Naive B cell (primary cell): ENCODE results near the gene SLC9A2. TPM values are rescaled to one million over a fixed set of nuclear protein-coding genes. Genes with fewer than 3 reads are reported as not detected.

Experiments
- ATAC-seq, 2 donors: fragments of 150-1000 bp; cut with Tn5 transposase; 2 replicates each; pipeline ENCODE4 v1.10.0; 2021; ENCODE audit warnings: low read depth in 2 of 2, mild to moderate bottlenecking in 2 of 2, moderate library complexity in 2 of 2
- DNase-seq: peaks from one replicate; pipeline ENCODE4 v3.0.0; 2022
- H3K27ac Mint-ChIP-seq, 6 donors: one replicate each; pipeline ENCODE4 v1.8.0; 2020 to 2022; ENCODE audit warnings: mild to moderate bottlenecking in 6 of 6, mixed read lengths in 6 of 6, moderate library complexity in 5 of 6, inconsistent platforms in 2 of 6
- H3K27me3 Mint-ChIP-seq, 3 donors: one replicate each; pipeline ENCODE4 v1.8.0; 2021 to 2022; ENCODE audit warnings: mixed read lengths in 3 of 3, mild to moderate bottlenecking in 1 of 3
- H3K36me3 Mint-ChIP-seq, 2 donors: one replicate each; pipeline ENCODE4 v1.8.0; 2020 to 2022; ENCODE audit warnings: mixed read lengths in 2 of 2, inconsistent platforms in 1 of 2, mild to moderate bottlenecking in 1 of 2
- H3K4me1 Mint-ChIP-seq, 3 donors: one replicate each; pipeline ENCODE4 v1.8.0; 2020 to 2022; ENCODE audit warnings: mixed read lengths in 3 of 3, inconsistent platforms in 1 of 3, mild to moderate bottlenecking in 1 of 3, moderate library complexity in 1 of 3
- H3K4me3 Mint-ChIP-seq, 8 donors: one replicate each; pipeline ENCODE4 v1.8.0; 2020 to 2022; ENCODE audit warnings: mild to moderate bottlenecking in 8 of 8, mixed read lengths in 8 of 8, moderate library complexity in 8 of 8, inconsistent platforms in 2 of 8
- H3K9me3 Mint-ChIP-seq, 7 donors: one replicate each; pipeline ENCODE4 v1.8.0; 2020 to 2022; ENCODE audit warnings: mixed read lengths in 7 of 7, mild to moderate bottlenecking in 5 of 7, inconsistent platforms in 2 of 7, moderate library complexity in 1 of 7
- polyA plus RNA-seq, 6 donors: library from polyadenylated mRNA; unstranded; fragments of 300-500 nt; fragmentation: Illumina TruSeq; gene quantifications; one replicate each; pipeline ENCODE4 v1.2.3, GENCODE V29; 2021; ENCODE audit warnings: low read depth in 6 of 6

Gene SLC9A2
- polyA plus RNA-seq, 6 donors from 2014 or later = 0.04 TPM; not detected in 5

GRCh38 chr2:102632380-102633175 is 13.2 kb downstream of the SLC9A2 start:
- H3K4me3 Mint-ChIP-seq = no peak overlapping the region
- no peaks in the 10 kb centered on the region for H3K9me3 Mint-ChIP-seq
- no peaks in the 10 kb centered on the region for H3K4me1 Mint-ChIP-seq
- H3K27me3 Mint-ChIP-seq = peaks cover 0 to 11% (median 4%) of the 10 kb centered on the region in 3 donors
- DNase-seq (no peak), ATAC-seq (no peak)
- no peaks in the 10 kb centered on the region for H3K36me3 Mint-ChIP-seq
- no peak overlapping the region for H3K27ac Mint-ChIP-seq

GRCh38 chr2:102634831-102635241 is 15.5 kb downstream of the SLC9A2 start:
- ATAC-seq = no peak
- no peak overlapping the region for H3K4me3 Mint-ChIP-seq
- H3K27me3 Mint-ChIP-seq = peaks cover 7 to 15% (median 8%) of the 10 kb centered on the region in 3 donors
- no peaks in the 10 kb centered on the region for H3K36me3 Mint-ChIP-seq
- DNase-seq = no peak
- H3K4me1 Mint-ChIP-seq = no peaks in the 10 kb centered on the region
- no peak overlapping the region for H3K27ac Mint-ChIP-seq
- H3K9me3 Mint-ChIP-seq = no peaks in the 10 kb centered on the region

GRCh38 chr2:102635317-102635716 is 16.0 kb downstream of the SLC9A2 start:
- Mint-ChIP-seq H3K27ac (no peak overlapping the region), H3K4me3 (no peak overlapping the region), H3K4me1 (no peaks in the 10 kb centered on the region), H3K27me3 (peaks cover 8 to 16% (median 8%) of the 10 kb centered on the region in 3 donors), H3K9me3 (no peaks in the 10 kb centered on the region), H3K36me3 (no peaks in the 10 kb centered on the region)
- no peak for DNase-seq
- ATAC-seq = no peak

GRCh38 chr2:102636283-102636907 is 17.0 kb downstream of the SLC9A2 start:
- no peaks in the 10 kb centered on the region for H3K4me1 Mint-ChIP-seq
- H3K9me3 Mint-ChIP-seq = no peaks in the 10 kb centered on the region
- ATAC-seq = no peak
- no peak overlapping the region for H3K4me3 Mint-ChIP-seq
- no peaks in the 10 kb centered on the region for H3K36me3 Mint-ChIP-seq
- peak overlapping the region in 1 of 6 donors; percentile 4 for H3K27ac Mint-ChIP-seq
- H3K27me3 Mint-ChIP-seq = peaks cover 8 to 23% (median 8%) of the 10 kb centered on the region in 3 donors
- DNase-seq = no peak

GRCh38 chr2:102637358-102637757 is 18.0 kb downstream of the SLC9A2 start:
- Mint-ChIP-seq H3K27ac (no peak overlapping the region), H3K36me3 (no peaks in the 10 kb centered on the region), H3K9me3 (no peaks in the 10 kb centered on the region), H3K4me3 (no peak overlapping the region), H3K4me1 (no peaks in the 10 kb centered on the region), H3K27me3 (peaks cover 8 to 24% (median 11%) of the 10 kb centered on the region in 3 donors)
- DNase-seq (no peak), ATAC-seq (no peak)

GRCh38 chr2:102639429-102639828 is 20.1 kb downstream of the SLC9A2 start:
- ATAC-seq (no peak), DNase-seq (no peak)
- Mint-ChIP-seq H3K27me3 (peaks cover 8 to 42% (median 11%) of the 10 kb centered on the region in 3 donors), H3K9me3 (no peaks in the 10 kb centered on the region), H3K36me3 (no peaks in the 10 kb centered on the region), H3K27ac (peak overlapping the region in 1 of 6 donors; percentile 20), H3K4me3 (no peak overlapping the region), H3K4me1 (no peaks in the 10 kb centered on the region)

- H3K36me3 Mint-ChIP-seq = no peaks in the 10 kb centered on the region
- H3K4me3 Mint-ChIP-seq = no peak overlapping the region
- no peak overlapping the region for H3K27ac Mint-ChIP-seq
- ATAC-seq (no peak), DNase-seq (no peak)
- no peaks in the 10 kb centered on the region for H3K4me1 Mint-ChIP-seq
- peaks cover 0 to 25% (median 9%) of the 10 kb centered on the region in 7 donors for H3K9me3 Mint-ChIP-seq
- H3K27me3 Mint-ChIP-seq = peaks cover 20 to 33% (median 29%) of the 10 kb centered on the region in 3 donors
Observed at GRCh38 chr2:102652126-102652525, 32.8 kb downstream of the SLC9A2 start.

GRCh38 chr2:102657770-102658169 is 38.4 kb downstream of the SLC9A2 start:
- Mint-ChIP-seq H3K27me3 (peaks cover 4 to 28% (median 18%) of the 10 kb centered on the region in 3 donors), H3K4me3 (no peak overlapping the region), H3K9me3 (peaks cover 0 to 2% (median 0%) of the 10 kb centered on the region in 7 donors), H3K36me3 (no peaks in the 10 kb centered on the region), H3K4me1 (peaks cover 0 to 5% (median 0%) of the 10 kb centered on the region in 3 donors), H3K27ac (no peak overlapping the region)
- no peak for ATAC-seq
- no peak for DNase-seq

- Mint-ChIP-seq H3K4me1 (peaks cover 0 to 5% (median 0%) of the 10 kb centered on the region in 3 donors), H3K4me3 (no peak overlapping the region), H3K27ac (no peak overlapping the region), H3K9me3 (no peaks in the 10 kb centered on the region), H3K36me3 (no peaks in the 10 kb centered on the region), H3K27me3 (peaks cover 4 to 20% (median 18%) of the 10 kb centered on the region in 3 donors)
- ATAC-seq (no peak), DNase-seq (no peak)
Observed at GRCh38 chr2:102660070-102660469, 40.7 kb downstream of the SLC9A2 start.

GRCh38 chr2:102660574-102660973 is 41.2 kb downstream of the SLC9A2 start:
- no peaks in the 10 kb centered on the region for H3K9me3 Mint-ChIP-seq
- H3K36me3 Mint-ChIP-seq = no peaks in the 10 kb centered on the region
- H3K4me1 Mint-ChIP-seq = peaks cover 0 to 5% (median 0%) of the 10 kb centered on the region in 3 donors
- no peak for ATAC-seq
- H3K27me3 Mint-ChIP-seq = peaks cover 4 to 20% (median 18%) of the 10 kb centered on the region in 3 donors
- no peak for DNase-seq
- H3K27ac Mint-ChIP-seq = no peak overlapping the region
- H3K4me3 Mint-ChIP-seq = no peak overlapping the region

- no peak for ATAC-seq
- Mint-ChIP-seq H3K27me3 (peaks cover 4 to 20% (median 18%) of the 10 kb centered on the region in 3 donors), H3K4me3 (no peak overlapping the region), H3K9me3 (no peaks in the 10 kb centered on the region), H3K4me1 (peaks cover 0 to 5% (median 0%) of the 10 kb centered on the region in 3 donors), H3K36me3 (no peaks in the 10 kb centered on the region), H3K27ac (no peak overlapping the region)
- no peak for DNase-seq
Observed at GRCh38 chr2:102661846-102662245, 42.5 kb downstream of the SLC9A2 start.

GRCh38 chr2:102662833-102663232 is 43.5 kb downstream of the SLC9A2 start:
- peaks cover 4 to 20% (median 18%) of the 10 kb centered on the region in 3 donors for H3K27me3 Mint-ChIP-seq
- peaks cover 0 to 5% (median 4%) of the 10 kb centered on the region in 3 donors for H3K4me1 Mint-ChIP-seq
- no peak for ATAC-seq
- H3K4me3 Mint-ChIP-seq = no peak overlapping the region
- DNase-seq = no peak
- H3K36me3 Mint-ChIP-seq = no peaks in the 10 kb centered on the region
- no peak overlapping the region for H3K27ac Mint-ChIP-seq
- no peaks in the 10 kb centered on the region for H3K9me3 Mint-ChIP-seq

- Mint-ChIP-seq H3K27ac (no peak overlapping the region), H3K4me1 (peaks cover 0 to 5% (median 4%) of the 10 kb centered on the region in 3 donors), H3K4me3 (no peak overlapping the region), H3K9me3 (no peaks in the 10 kb centered on the region), H3K36me3 (no peaks in the 10 kb centered on the region), H3K27me3 (peaks cover 4 to 20% (median 18%) of the 10 kb centered on the region in 3 donors)
- DNase-seq = no peak
- no peak for ATAC-seq
Observed at GRCh38 chr2:102663381-102663780, 44.0 kb downstream of the SLC9A2 start.

- Mint-ChIP-seq H3K4me3 (no peak overlapping the region), H3K36me3 (no peaks in the 10 kb centered on the region), H3K4me1 (peaks cover 0 to 5% (median 4%) of the 10 kb centered on the region in 3 donors), H3K27ac (peak overlapping the region in 1 of 6 donors; percentile 60), H3K27me3 (peaks cover 4 to 20% (median 18%) of the 10 kb centered on the region in 3 donors), H3K9me3 (no peaks in the 10 kb centered on the region)
- no peak for DNase-seq
- no peak for ATAC-seq
Observed at GRCh38 chr2:102664471-102664909, 45.1 kb downstream of the SLC9A2 start.
